ENCODE results near the gene SLC35C1. TPM values are rescaled to one million over a fixed set of nuclear protein-coding genes. Genes with fewer than 3 reads are reported as not detected.
"Not testable (repeated sequence)": the region's sequence is repeated elsewhere in the genome, so short reads cannot be mapped to it uniquely, and the experiment has no call there.

Gene SLC35C1
- total RNA-seq, 1 donor from 2014 or later = 19.8 TPM

GRCh38 chr11:45832811-45833441 lies 28.0 kb downstream of the SLC35C1 start:
- DNase-seq (ENCODE audit: low read depth) = no peak
- Histone ChIP-seq H3K36me3 (ENCODE audit: control insufficient read depth, insufficient read depth, low read length) (no peaks in the 10 kb centered on the region), H3K27me3 (ENCODE audit: control insufficient read depth, insufficient read depth, low read length) (peaks cover 6% of the 10 kb centered on the region), H3K4me3 (ENCODE audit: low read depth, low read length) (no peak overlapping the region)
- TF ChIP-seq CTCF (IDR thresholded peaks at IDR 0.05; ENCODE audit: insufficient read depth, low read length, poor library complexity, severe bottlenecking) = no peak

DNA sequence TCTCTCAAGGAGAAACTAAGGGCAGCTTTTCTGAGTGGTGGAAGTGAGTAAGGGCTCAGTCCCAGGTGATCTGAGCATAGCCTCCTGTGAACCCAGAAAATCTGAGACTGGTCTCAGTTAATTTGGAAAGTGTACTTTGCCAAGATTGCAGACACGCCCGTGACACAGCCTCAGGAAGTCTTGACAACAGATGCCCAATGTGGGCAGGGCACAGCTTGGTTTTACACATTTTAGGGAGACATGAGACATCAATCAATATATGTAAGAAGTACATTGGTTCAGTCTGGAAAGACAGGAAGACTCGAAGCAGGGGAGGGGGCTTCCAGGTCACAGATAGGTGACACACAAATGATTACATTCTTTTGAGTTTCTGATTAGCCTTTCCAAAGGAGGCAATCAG lies 28.8 kb downstream of the SLC35C1 start:
- TF ChIP-seq CTCF (IDR thresholded peaks at IDR 0.05; ENCODE audit: insufficient read depth, low read length, poor library complexity, severe bottlenecking) = no peak
- H3K27me3 ChIP-seq (ENCODE audit: control insufficient read depth, insufficient read depth, low read length) = no peaks in the 10 kb centered on the region
- H3K36me3 ChIP-seq (ENCODE audit: control insufficient read depth, insufficient read depth, low read length) = no peaks in the 10 kb centered on the region

GRCh38 chr11:45834298-45834756 lies 29.4 kb downstream of the SLC35C1 start:
- Histone ChIP-seq H3K27me3 (ENCODE audit: control insufficient read depth, insufficient read depth, low read length) (no peaks in the 10 kb centered on the region), H3K36me3 (ENCODE audit: control insufficient read depth, insufficient read depth, low read length) (no peaks in the 10 kb centered on the region), H3K4me3 (ENCODE audit: low read depth, low read length) (no peak overlapping the region)
- DNase-seq (ENCODE audit: low read depth) = no peak
- TF ChIP-seq CTCF (IDR thresholded peaks at IDR 0.05; ENCODE audit: insufficient read depth, low read length, poor library complexity, severe bottlenecking) = no peak

More for the DNA sequence above, 28.8 kb downstream of the SLC35C1 start:
- no peak overlapping the region for H3K4me3 ChIP-seq (ENCODE audit: low read depth, low read length)
- DNase-seq (ENCODE audit: low read depth) = no peak

DNA sequence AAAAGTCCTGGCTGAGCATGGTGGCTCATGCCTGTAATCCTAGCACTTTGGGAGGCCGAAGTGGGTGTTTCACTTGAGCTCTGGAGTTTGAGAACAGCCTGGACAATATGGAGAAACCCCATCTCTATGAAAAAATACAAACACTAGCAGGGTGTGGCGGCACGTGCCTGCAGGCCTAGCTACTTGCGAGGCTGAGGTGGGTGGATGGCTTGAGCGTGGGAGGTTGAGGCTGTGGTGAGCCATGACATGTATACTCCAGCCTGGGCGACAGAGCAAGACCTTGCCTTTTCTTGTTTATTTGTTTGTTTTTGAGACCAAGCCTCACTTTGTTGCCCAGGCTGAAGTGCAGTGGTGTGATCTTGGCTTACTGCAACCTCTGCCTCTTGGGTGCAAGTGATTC lies 34.3 kb downstream of the SLC35C1 start:
- DNase-seq (ENCODE audit: low read depth) = no peak
- no peak overlapping the region for H3K4me3 ChIP-seq (ENCODE audit: low read depth, low read length)
- no peaks in the 10 kb centered on the region for H3K27me3 ChIP-seq (ENCODE audit: control insufficient read depth, insufficient read depth, low read length)
- no peaks in the 10 kb centered on the region for H3K36me3 ChIP-seq (ENCODE audit: control insufficient read depth, insufficient read depth, low read length)
- TF ChIP-seq CTCF (IDR thresholded peaks at IDR 0.05; ENCODE audit: insufficient read depth, low read length, poor library complexity, severe bottlenecking) = no peak

- DNase-seq (ENCODE audit: low read depth); H3K27me3 ChIP-seq (ENCODE audit: control insufficient read depth, insufficient read depth, low read length); H3K36me3 ChIP-seq (ENCODE audit: control insufficient read depth, insufficient read depth, low read length); H3K4me3 ChIP-seq (ENCODE audit: low read depth, low read length): not testable (repeated sequence)
Observed at GRCh38 chr11:45840251-45840650, 35.3 kb downstream of the SLC35C1 start.

GRCh38 chr11:45843158-45843924 lies 38.4 kb downstream of the SLC35C1 start:
- peak; percentile 97 for TF ChIP-seq CTCF (IDR thresholded peaks at IDR 0.05; ENCODE audit: insufficient read depth, low read length, poor library complexity, severe bottlenecking)
- Histone ChIP-seq H3K36me3 (ENCODE audit: control insufficient read depth, insufficient read depth, low read length) (no peaks in the 10 kb centered on the region), H3K27me3 (ENCODE audit: control insufficient read depth, insufficient read depth, low read length) (peaks cover 3% of the 10 kb centered on the region), H3K4me3 (ENCODE audit: low read depth, low read length) (no peak overlapping the region)
- no peak for DNase-seq (ENCODE audit: low read depth)

Measured in kidney epithelial cell (primary cell).